Esophagus (tissue), 2 donors: ENCODE results near the gene CLEC3A. TPM values are rescaled to one million over a fixed set of nuclear protein-coding genes. Genes with fewer than 3 reads are reported as not detected.

Experiments
- polyA plus RNA-seq, 2 donors: library from polyadenylated mRNA; stranded (reverse); fragments of 200-250 nt; gene quantifications; one replicate each; pipeline ENCODE4 v1.2.3, GENCODE V29; 2013
- donor health status: healthy with polysubstance abuse.
- donor health status: Bipolar disorder and iron deficiency.

CLEC3A gene
- polyA plus RNA-seq, 2 donors, result 0.04 TPM; not detected in 1

Other genes starting within 250 kb of the CLEC3A start
- under 1 TPM; 0.04 to 0.13 TPM for gene VAT1L, start 234.0 kb upstream of the CLEC3A start, polyA plus RNA-seq
- gene WWOX, start 77.1 kb downstream of the CLEC3A start, polyA plus RNA-seq, result 1 to 10 TPM; 6.4 to 9.1 TPM